Measurements from ENCODE around the gene ATOH1.

Gene ATOH1

GRCh38 chr4:93835929-93836328 is 7.4 kb downstream of the ATOH1 start:
- no peak for DNase-seq

- DNase-seq, result no peak
These were observed 11.2 kb downstream of the ATOH1 start for GRCh38 chr4:93839704-93840103.

GRCh38 chr4:93841803-93842345 is 13.3 kb downstream of the ATOH1 start:
- DNase-seq, result no peak

- DNase-seq, result no peak
These were observed 14.2 kb downstream of the ATOH1 start for GRCh38 chr4:93842601-93843252.

DNA sequence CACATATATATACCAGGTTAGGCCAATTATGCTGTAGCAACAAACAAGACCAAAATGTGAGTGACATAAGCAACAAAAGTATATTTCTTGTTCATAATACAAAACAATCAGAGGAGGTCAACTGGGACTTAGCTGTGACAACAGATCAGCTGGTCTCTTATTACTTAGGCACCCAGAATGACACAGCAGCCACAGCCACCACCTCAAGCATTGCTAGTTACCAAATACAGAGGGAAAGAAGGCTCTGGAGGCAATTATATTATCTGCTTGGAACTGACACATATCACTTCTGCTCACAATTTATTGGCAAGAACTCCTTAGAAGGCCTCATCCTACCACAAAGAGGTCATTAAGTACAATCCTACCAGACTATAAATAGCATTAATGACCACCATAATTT is 15.2 kb downstream of the ATOH1 start:
- DNase-seq, result no peak

GRCh38 chr4:93852680-93853079 is 24.1 kb downstream of the ATOH1 start:
- DNase-seq, result no peak

DNA sequence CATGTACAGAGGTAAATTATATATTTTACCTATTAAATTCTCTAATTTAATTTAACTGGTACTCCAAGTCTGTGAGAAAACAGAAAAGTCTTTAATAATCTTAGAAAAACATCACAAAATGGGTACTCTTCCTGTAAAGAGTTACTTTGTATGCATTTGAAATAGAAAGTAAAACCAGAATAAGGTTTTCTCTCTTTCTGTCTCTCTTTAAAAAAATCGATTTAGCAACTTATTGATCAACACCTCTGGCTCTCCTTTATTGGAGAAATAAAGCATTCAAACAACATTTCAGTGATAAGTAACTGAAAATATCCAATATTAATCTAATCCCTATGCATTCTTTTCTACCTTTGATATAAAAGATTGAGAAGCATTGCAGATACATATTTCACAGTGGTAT is 27.4 kb downstream of the ATOH1 start:
- no peak for DNase-seq

- no peak for DNase-seq
These were observed 37.1 kb downstream of the ATOH1 start for GRCh38 chr4:93865650-93866049.

DNA sequence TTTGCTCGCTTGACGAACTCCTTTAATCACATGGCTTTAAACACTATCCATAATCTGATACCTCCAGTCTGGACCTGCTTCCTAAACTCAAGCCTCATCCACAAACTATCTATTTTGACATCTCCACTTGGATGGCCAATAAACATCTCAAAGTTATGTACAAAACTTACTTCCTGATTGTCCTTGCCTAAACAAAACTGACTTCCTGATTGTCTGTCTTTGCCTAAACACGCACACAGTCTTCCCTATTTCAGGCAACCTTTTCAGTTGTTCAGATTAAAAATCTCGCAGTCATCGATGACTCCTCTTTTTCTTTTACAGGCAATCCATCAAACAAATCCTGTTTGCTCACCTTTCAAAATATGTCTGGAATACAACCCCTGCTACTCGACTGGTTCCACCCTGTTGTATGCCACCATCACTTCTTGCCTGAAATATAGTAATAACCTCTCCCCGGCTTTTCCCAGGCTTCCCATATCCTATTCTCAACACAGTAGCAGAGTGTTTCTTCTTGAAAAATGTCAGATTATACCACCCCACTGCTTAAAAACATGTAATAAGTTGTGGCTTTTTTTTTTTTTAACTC is 39.0 kb downstream of the ATOH1 start:
- no peak for DNase-seq

DNA sequence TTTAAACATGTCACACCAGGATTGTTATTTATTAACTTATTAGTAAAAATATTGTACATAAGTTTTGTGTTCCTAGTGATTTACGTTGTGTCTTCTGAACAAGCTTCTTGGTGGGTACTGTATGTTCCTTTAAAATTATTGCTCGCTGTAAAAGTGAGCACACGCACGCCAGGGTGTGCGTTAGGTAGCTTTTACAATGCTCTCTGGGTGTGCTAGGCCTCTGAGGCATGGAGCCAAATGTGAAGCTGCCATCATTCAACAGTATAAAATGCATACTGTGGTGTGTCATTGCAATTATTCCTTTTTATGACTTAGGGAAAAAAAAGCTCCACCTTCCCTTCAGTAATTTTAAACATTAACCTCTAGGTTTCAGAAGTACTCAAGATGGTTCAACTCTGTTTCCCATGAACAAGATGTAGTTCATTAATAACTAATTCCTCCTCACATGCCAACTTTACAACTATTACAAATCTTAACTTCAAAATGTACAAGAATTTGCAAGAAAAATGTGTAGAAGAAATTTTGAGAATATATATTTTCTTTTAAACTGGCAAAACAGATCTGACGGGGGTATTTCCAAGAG is 42.4 kb downstream of the ATOH1 start:
- DNase-seq, result no peak

GRCh38 chr4:93876754-93877153 is 48.2 kb downstream of the ATOH1 start:
- no peak for DNase-seq

- no peak for DNase-seq
These were observed 50.0 kb downstream of the ATOH1 start for GRCh38 chr4:93878566-93878965.

GRCh38 chr4:93879919-93880318 is 51.4 kb downstream of the ATOH1 start:
- no peak for DNase-seq
